Stimulated activated CD8-positive, alpha-beta memory T cell treated with anti-CD3 and anti-CD28 coated beads, Interleukin-7, amount 100 ng/mL, for 1 hour (primary cell): ENCODE data around the gene AUTS2.
"Not testable (repeated sequence)": the region's sequence is repeated elsewhere in the genome, so short reads cannot be mapped to it uniquely, and the experiment has no call there.

Source experiments
- DNase-seq, 2 donors: peaks; one replicate each; pipeline ENCODE4 v3.0.0-alpha.2; 2020; ENCODE audit warnings: low read depth in 2 of 2

AUTS2 gene

GRCh38 chr7:70794962-70795361 is 1196.7 kb downstream of the AUTS2 start:
- no peak for DNase-seq

- DNase-seq: no peak
These were observed 1197.7 kb downstream of the AUTS2 start for GRCh38 chr7:70795948-70796347.

- no peak for DNase-seq
These were observed 1198.8 kb downstream of the AUTS2 start for GRCh38 chr7:70797109-70797514.

GRCh38 chr7:70799841-70800405 is 1201.6 kb downstream of the AUTS2 start:
- DNase-seq: no peak

GRCh38 chr7:70805360-70805759 is 1207.1 kb downstream of the AUTS2 start:
- DNase-seq: no peak

- no peak for DNase-seq
These were observed 1209.4 kb downstream of the AUTS2 start for GRCh38 chr7:70807650-70808049.

GRCh38 chr7:70808876-70809275 is 1210.6 kb downstream of the AUTS2 start:
- no peak for DNase-seq

- DNase-seq: no peak
These were observed 1212.4 kb downstream of the AUTS2 start for GRCh38 chr7:70810558-70811139.

- no peak for DNase-seq
These were observed 1214.2 kb downstream of the AUTS2 start for GRCh38 chr7:70812511-70812910.

GRCh38 chr7:70822490-70822889 is 1224.2 kb downstream of the AUTS2 start:
- not testable (repeated sequence) for DNase-seq

GRCh38 chr7:70829221-70830059 is 1231.2 kb downstream of the AUTS2 start:
- peak; percentile 11 to 17 for DNase-seq

GRCh38 chr7:70830060-70830395 is 1231.8 kb downstream of the AUTS2 start:
- DNase-seq: no peak

GRCh38 chr7:70830426-70830825 is 1232.2 kb downstream of the AUTS2 start:
- no peak for DNase-seq

GRCh38 chr7:70833726-70834125 is 1235.5 kb downstream of the AUTS2 start:
- DNase-seq: no peak

- no peak for DNase-seq
These were observed 1236.1 kb downstream of the AUTS2 start for GRCh38 chr7:70834424-70834823.

GRCh38 chr7:70835658-70836057 is 1237.4 kb downstream of the AUTS2 start:
- no peak for DNase-seq

- no peak for DNase-seq
These were observed 1238.0 kb downstream of the AUTS2 start for GRCh38 chr7:70836279-70836678.

- no peak for DNase-seq
These were observed 1238.7 kb downstream of the AUTS2 start for GRCh38 chr7:70836946-70837345.

GRCh38 chr7:70837589-70837988 is 1239.3 kb downstream of the AUTS2 start:
- DNase-seq: no peak

- DNase-seq: no peak
These were observed 1240.1 kb downstream of the AUTS2 start for GRCh38 chr7:70838292-70838907.
